ENCODE results near the gene PPP1R3F.

Gene PPP1R3F

DNA sequence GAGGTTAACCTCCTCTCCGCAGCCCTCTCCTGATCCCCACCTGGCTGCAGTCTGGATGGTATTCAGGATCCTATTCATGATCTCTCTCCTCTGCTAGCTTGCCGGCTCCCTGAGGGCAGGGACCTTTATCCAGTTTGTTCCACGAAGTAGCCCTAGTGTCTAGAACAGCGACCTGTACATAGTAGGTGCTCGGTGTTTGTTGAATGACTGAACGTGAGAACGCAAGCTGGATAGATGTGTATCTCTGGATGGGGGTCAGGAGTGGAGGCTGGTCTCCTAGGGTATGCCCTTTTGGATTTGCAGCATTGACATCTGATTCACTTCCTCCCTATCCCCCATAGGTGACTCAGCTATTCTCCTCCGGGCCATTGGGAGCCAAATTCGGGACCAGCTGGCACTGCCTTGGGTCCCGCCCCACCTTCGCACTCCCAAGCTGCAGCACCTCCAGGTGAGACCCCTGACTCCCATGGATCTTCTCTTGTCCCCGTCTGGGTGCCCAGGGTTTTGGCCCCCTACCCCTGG is 27.0 kb upstream of the PPP1R3F start:
- H3K27ac ChIP-seq: no peak overlapping the region
- TF ChIP-seq, protein P1, sequence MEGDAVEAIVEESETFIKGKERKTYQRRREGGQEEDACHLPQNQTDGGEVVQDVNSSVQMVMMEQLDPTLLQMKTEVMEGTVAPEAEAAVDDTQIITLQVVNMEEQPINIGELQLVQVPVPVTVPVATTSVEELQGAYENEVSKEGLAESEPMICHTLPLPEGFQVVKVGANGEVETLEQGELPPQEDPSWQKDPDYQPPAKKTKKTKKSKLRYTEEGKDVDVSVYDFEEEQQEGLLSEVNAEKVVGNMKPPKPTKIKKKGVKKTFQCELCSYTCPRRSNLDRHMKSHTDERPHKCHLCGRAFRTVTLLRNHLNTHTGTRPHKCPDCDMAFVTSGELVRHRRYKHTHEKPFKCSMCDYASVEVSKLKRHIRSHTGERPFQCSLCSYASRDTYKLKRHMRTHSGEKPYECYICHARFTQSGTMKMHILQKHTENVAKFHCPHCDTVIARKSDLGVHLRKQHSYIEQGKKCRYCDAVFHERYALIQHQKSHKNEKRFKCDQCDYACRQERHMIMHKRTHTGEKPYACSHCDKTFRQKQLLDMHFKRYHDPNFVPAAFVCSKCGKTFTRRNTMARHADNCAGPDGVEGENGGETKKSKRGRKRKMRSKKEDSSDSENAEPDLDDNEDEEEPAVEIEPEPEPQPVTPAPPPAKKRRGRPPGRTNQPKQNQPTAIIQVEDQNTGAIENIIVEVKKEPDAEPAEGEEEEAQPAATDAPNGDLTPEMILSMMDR (conservative IDR thresholded peaks at IDR 0.05): no peak

DNA sequence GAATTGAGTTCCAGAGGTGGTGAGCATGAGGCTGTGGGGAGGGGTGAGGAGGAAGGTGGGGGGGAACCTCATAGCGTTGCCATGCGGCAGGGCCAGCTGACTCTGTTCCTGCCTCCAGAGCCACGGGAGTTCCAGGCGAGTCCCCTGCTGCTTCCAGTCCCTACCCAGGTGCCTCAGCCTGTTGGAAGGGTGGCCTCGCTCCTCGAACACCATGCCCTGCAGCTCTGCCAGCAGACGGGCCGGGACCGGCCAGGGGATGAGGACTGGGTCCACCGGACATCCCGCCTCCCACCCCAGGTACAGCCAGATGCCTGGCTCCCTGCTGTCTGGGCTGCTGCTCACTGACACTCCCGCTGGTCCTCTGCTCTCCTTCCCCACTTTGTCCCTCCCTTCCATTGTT is 26.4 kb upstream of the PPP1R3F start:
- TF ChIP-seq, protein P1 (conservative IDR thresholded peaks at IDR 0.05): no peak
- no peak overlapping the region for H3K27ac ChIP-seq

DNA sequence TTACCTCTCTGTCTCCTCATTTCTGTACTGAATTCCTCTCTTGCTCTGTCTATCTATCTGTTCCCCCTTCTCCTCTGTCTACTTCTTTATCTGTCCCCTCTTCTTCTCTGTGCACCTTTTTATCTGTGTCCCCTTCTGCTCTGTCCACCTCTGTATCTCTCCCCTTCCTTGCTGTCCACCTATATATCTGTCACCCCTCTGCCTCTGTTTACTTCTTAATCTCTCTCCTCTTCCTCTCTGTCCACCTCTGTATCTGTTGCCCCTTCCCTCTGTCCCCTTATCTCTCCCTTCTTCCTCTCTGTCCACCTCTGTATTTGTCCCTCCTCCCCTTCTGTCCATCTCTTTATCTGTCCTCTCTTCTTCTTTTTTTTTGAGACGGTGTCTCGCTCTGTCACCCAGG is 25.4 kb upstream of the PPP1R3F start:
- H3K27ac ChIP-seq: no peak overlapping the region
- TF ChIP-seq, protein P1 (conservative IDR thresholded peaks at IDR 0.05): no peak

DNA sequence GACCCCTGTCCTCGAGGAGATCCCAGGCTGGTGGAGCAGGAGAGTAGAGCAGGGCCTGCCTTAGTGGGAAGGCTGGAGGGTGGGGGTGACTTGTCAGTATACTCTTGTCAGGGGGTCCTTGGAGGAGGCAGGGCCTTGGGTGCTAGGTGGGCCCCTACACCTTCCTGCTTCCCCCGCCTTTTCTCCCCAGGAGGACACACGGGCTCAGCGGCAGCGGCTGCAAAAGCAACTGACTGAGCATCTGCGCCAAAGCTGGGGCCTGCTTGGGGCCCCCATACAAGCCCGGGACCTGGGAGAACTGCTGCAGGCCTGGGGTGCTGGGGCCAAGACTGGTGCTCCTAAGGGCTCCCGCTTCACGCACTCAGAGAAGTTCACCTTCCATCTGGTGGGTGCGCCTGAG is 23.1 kb upstream of the PPP1R3F start:
- TF ChIP-seq, protein P1 (conservative IDR thresholded peaks at IDR 0.05): no peak
- no peak overlapping the region for H3K27ac ChIP-seq

DNA sequence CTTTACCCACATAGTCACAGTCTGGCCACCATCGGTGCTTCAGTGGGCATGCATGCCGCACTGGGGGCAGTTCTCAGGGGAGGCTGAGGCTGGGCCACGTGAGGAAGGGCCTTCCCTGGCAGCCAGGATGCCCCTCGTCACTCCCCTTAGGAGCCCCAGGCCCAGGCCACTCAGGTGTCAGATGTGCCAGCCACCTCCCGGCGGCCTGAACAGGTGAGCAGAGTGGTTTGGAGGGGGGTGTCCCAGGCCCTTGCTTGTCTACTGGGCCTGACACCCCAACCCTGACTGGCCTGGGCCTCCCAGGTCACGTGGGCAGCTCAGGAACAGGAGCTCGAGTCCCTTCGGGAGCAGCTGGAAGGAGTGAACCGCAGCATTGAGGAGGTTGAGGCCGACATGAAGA is 22.2 kb upstream of the PPP1R3F start:
- TF ChIP-seq, protein P1 (conservative IDR thresholded peaks at IDR 0.05): no peak
- no peak overlapping the region for H3K27ac ChIP-seq

DNA sequence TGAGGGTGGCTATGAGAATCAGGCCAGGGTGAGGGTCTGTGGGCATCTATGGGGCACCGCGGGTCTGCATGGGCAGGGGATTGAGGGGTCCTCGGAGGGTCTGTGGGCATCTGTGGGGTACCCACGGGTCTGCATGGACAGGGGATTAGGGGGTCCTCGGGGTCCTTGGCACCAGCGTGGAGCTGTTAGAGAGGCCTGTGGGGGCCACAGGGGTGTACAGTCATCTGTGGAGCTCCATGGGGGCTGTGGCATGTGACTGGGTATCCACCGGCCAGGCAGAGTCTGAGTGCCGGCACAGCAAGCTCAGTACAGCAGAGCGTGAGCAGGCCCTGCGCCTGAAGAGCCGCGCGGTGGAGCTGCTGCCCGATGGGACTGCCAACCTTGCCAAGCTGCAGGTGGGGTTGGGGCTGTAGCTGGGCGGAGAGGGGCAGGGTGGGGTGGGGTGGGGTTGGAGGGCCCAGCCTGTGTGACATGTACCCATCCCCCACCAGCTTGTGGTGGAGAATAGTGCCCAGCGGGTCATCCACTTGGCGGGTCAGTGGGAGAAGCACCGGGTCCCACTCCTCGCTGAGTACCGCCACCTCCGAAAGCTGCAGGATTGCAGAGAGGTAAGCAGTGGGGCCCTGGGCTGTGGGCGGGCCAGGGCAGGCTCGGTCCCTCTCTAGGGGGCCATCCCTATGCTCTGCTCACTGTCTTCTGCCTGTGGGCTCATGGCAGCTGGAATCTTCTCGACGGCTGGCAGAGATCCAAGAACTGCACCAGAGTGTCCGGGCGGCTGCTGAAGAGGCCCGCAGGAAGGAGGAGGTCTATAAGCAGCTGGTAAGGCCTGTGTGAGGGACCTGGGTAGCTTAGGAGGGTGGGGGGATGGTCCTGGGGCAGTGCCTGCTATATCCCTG is 21.4 kb upstream of the PPP1R3F start:
- H3K27ac ChIP-seq: no peak overlapping the region
- TF ChIP-seq, protein P1 (conservative IDR thresholded peaks at IDR 0.05): no peak

DNA sequence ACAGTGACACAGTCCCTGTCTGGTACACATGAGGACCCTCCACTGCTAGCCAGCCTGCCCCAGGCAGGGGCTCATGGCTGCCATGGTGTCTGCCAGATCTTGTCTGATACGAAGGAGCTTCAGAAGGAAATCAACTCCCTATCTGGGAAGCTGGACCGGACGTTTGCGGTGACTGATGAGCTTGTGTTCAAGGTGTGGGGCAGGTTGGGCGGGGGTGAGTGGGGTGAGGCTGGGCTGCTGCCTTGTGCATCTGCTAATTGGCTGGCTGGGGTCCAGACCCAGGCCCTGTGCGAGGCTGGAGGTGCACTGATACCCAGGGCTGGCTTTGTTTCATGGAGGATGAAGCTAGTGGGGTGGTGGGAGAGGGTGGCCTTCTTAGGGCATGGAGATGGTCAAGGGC is 20.5 kb upstream of the PPP1R3F start:
- TF ChIP-seq, protein P1 (conservative IDR thresholded peaks at IDR 0.05): no peak

More for the DNA sequence above, 20.5 kb upstream of the PPP1R3F start:
- no peak overlapping the region for H3K27ac ChIP-seq
